ENCODE measurements around the gene RBM12.

DNA sequence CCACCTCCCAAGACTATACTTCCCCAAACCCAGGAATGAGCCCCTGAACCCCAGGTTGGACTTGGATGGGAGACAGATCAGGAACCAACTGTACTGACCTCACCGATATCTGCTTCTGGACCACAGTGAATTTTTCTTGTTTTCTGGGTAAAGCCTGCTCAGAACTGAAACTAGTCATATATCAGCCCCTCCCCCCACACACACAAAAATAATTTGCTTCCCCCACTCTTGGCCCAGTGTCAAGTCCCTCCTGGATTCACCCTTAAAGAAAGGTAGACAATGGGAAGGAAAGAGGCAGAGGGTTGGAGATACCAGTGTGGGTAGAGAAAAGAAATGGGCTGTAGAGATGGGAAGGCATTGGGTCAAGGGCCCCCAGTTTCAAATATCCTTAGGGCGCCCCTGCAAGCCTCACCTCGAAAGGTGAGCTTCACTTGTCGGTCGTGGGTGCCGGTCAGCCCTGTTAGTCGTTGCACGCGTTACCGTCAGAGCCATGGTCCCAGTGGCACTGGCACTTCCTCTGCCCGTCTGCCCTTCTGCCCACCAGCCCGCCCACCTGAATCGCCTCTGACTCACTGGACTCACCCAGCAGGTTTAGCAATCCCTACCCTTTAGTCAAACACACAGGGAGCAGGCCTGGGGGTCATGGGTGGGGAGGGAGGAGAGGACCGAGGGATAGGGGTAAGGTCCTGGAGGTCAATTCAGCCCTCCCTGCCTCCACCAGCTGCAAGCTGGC, 57.5 kb downstream of the RBM12 start:
- TF ChIP-seq, protein P1, sequence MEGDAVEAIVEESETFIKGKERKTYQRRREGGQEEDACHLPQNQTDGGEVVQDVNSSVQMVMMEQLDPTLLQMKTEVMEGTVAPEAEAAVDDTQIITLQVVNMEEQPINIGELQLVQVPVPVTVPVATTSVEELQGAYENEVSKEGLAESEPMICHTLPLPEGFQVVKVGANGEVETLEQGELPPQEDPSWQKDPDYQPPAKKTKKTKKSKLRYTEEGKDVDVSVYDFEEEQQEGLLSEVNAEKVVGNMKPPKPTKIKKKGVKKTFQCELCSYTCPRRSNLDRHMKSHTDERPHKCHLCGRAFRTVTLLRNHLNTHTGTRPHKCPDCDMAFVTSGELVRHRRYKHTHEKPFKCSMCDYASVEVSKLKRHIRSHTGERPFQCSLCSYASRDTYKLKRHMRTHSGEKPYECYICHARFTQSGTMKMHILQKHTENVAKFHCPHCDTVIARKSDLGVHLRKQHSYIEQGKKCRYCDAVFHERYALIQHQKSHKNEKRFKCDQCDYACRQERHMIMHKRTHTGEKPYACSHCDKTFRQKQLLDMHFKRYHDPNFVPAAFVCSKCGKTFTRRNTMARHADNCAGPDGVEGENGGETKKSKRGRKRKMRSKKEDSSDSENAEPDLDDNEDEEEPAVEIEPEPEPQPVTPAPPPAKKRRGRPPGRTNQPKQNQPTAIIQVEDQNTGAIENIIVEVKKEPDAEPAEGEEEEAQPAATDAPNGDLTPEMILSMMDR (IDR thresholded peaks at IDR 0.05): no peak
- no peak for TF ChIP-seq TCF7L2 (IDR thresholded peaks at IDR 0.05; ENCODE audit: low read depth, low read length)
- TF ChIP-seq POLR2AphosphoS5 (IDR thresholded peaks at IDR 0.05; ENCODE audit: low read depth, low read length): no peak
